H1 (cell line): Measurements from ENCODE around the gene CCDC192. TPM values are rescaled to one million over a fixed set of nuclear protein-coding genes. Genes with fewer than 3 reads are reported as not detected.
A peak's percentile ranks its signal among the peaks of the same experiment; 100 is the strongest.

Experiments
- CTCF ChIA-PET: fragments of 300-600 bp; sonication (Branson Sonifier 250); formaldehyde crosslinking; loops from one replicate; lab custom pipeline; 2021; ENCODE audit not compliant: partially characterized antibody; lab: Charles Lee
- POLR2A ChIA-PET: fragments of 300-600 bp; sonication (Branson Sonifier 250); formaldehyde crosslinking; loops from one replicate; lab custom pipeline; 2021; ENCODE audit warnings: inconsistent platforms; ENCODE audit not compliant: partially characterized antibody; lab: Charles Lee
- DNase-seq, 2 experiments: peaks; one replicate each; pipeline versions ENCODE4 v3.0.0 to v3.0.0-alpha.2; 2010 to 2022; ENCODE audit warnings: low spot score in 2 of 2, low read depth in 1 of 2, mixed read lengths in 1 of 2
- FAIRE-seq: peaks from 2 replicates; lab custom pipeline; 2011; peaks lifted over from hg19 to GRCh38; lab: Jason Lieb, UNC
- H2AFZ ChIP-seq: 2 replicates; pipeline ENCODE4 v1.8.1; 2012; ENCODE audit warnings: low read length, inconsistent platforms
- H2AK5ac ChIP-seq: 2 replicates; pipeline ENCODE4 v1.6.1; 2013; ENCODE audit warnings: low read depth, low read length
- H2BK120ac ChIP-seq: replicated peaks from 2 replicates; pipeline ENCODE3; 2013; ENCODE audit warnings: low read depth, low read length, inconsistent platforms
- H2BK12ac ChIP-seq: 2 replicates; pipeline ENCODE4 v1.6.1; 2013; ENCODE audit warnings: low read depth, low read length
- H2BK15ac ChIP-seq: 2 replicates; pipeline ENCODE4 v1.6.1; 2013; ENCODE audit warnings: low read length
- H2BK20ac ChIP-seq: 2 replicates; pipeline ENCODE4 v1.6.1; 2013; ENCODE audit warnings: low read length
- H2BK5ac ChIP-seq: 2 replicates; pipeline ENCODE4 v1.6.1; 2013; ENCODE audit warnings: low read depth, low read length
- H3K14ac ChIP-seq: 2 replicates; pipeline ENCODE4 v1.6.1; 2013; ENCODE audit warnings: inconsistent platforms; ENCODE audit not compliant: insufficient read length
- H3K18ac ChIP-seq: 2 replicates; pipeline ENCODE4 v1.6.1; 2013; ENCODE audit warnings: low read length; ENCODE audit errors: extremely low read depth
- H3K23ac ChIP-seq: 2 replicates; pipeline ENCODE4 v1.6.1; 2013; ENCODE audit warnings: inconsistent platforms; ENCODE audit not compliant: insufficient read length
- H3K23me2 ChIP-seq: 2 replicates; pipeline ENCODE4 v1.6.1; 2013; ENCODE audit warnings: low read depth, low read length
- H3K27ac ChIP-seq: 2 replicates; pipeline ENCODE4 v1.6.1; 2011; ENCODE audit warnings: low read depth, low read length, inconsistent platforms
- H3K27me3 ChIP-seq, 4 experiments: replicated peaks in 1 of 4; 1 replicate in 1 of 4; 2 replicates in 3 of 4; pipeline versions ENCODE4 v1.6.1 to v1.8.1; 2011 to 2013; ENCODE audit warnings: low read length in 3 of 4, mild to moderate bottlenecking in 3 of 4, inconsistent platforms in 2 of 4, mixed read lengths in 2 of 4, moderate library complexity in 1 of 4; ENCODE audit not compliant: control insufficient read depth in 3 of 4, insufficient read depth in 3 of 4; ENCODE audit errors: extremely low read depth in 1 of 4
- H3K36me3 ChIP-seq, 4 experiments: 2 replicates each; pipeline versions ENCODE4 v1.6.1 to v1.8.1; 2011 to 2013; ENCODE audit warnings: mild to moderate bottlenecking in 4 of 4, low read length in 3 of 4, moderate library complexity in 2 of 4, control low read depth in 1 of 4, inconsistent platforms in 1 of 4; ENCODE audit not compliant: insufficient read depth in 4 of 4, control insufficient read depth in 2 of 4
- H3K4ac ChIP-seq: replicated peaks from 2 replicates; pipeline ENCODE3; 2013; ENCODE audit warnings: low read length, low read depth, mixed read lengths, inconsistent platforms; ENCODE audit not compliant: insufficient read length
- H3K4me1 ChIP-seq, 4 experiments: replicated peaks in 1 of 4; 1 replicate in 1 of 4; 2 replicates in 3 of 4; pipeline versions ENCODE4 v1.6.1 to v1.8.1; 2011 to 2013; ENCODE audit warnings: low read length in 3 of 4, inconsistent platforms in 2 of 4, mixed read lengths in 1 of 4; ENCODE audit not compliant: insufficient read depth in 4 of 4, control insufficient read depth in 3 of 4
- H3K4me2 ChIP-seq, 2 experiments: 2 replicates each; pipeline versions ENCODE4 v1.6.1 to v1.8.1; 2011 to 2013; ENCODE audit warnings: low read depth in 2 of 2, low read length in 2 of 2, control low read depth in 1 of 2, inconsistent platforms in 1 of 2, mild to moderate bottlenecking in 1 of 2; ENCODE audit not compliant: insufficient read depth in 1 of 2
- H3K4me3 ChIP-seq, 4 experiments: fragments of 200-600, 300-600 bp in 1 of 4; sonication (generic), shearing (Covaris generic), sonication (Bioruptor Twin) in 1 of 4; 2 replicates each; pipeline versions ENCODE4 v1.5.1 to v1.8.1; 2011 to 2016; ENCODE audit warnings: low read length in 4 of 4, low read depth in 3 of 4, control low read depth in 2 of 4, inconsistent platforms in 2 of 4, mild to moderate bottlenecking in 2 of 4, mixed read lengths in 1 of 4, moderate library complexity in 1 of 4; ENCODE audit not compliant: insufficient read depth in 2 of 4; ENCODE audit errors: extremely low read depth in 1 of 4
- H3K56ac ChIP-seq: replicated peaks from 2 replicates; pipeline ENCODE3; 2013; ENCODE audit warnings: low read depth, mild to moderate bottlenecking, mixed read lengths, low read length, inconsistent platforms; ENCODE audit not compliant: insufficient read length
- H3K79me1 ChIP-seq: 2 replicates; pipeline ENCODE4 v1.6.1; 2013; ENCODE audit warnings: low read depth, low read length, control low read depth
- H3K79me2 ChIP-seq, 2 experiments: 2 replicates each; pipeline versions ENCODE4 v1.6.1 to v1.8.1; 2012 to 2013; ENCODE audit warnings: low read length in 2 of 2, mild to moderate bottlenecking in 2 of 2, inconsistent platforms in 1 of 2; ENCODE audit not compliant: insufficient read depth in 2 of 2, control insufficient read depth in 1 of 2
- H3K9ac ChIP-seq, 4 experiments: replicated peaks in 1 of 4; 1 replicate in 1 of 4; 2 replicates in 3 of 4; pipeline versions ENCODE4 v1.6.1 to v1.8.1; 2011 to 2013; ENCODE audit warnings: low read depth in 3 of 4, low read length in 3 of 4, control low read depth in 2 of 4, mild to moderate bottlenecking in 2 of 4, moderate library complexity in 2 of 4, inconsistent platforms in 1 of 4; ENCODE audit errors: extremely low read depth in 1 of 4
- H3K9me3 ChIP-seq, 2 experiments: 2 replicates each; pipeline versions ENCODE4 v1.6.1 to v1.8.1; 2012 to 2013; ENCODE audit warnings: mild to moderate bottlenecking in 2 of 2, moderate library complexity in 2 of 2, control low read depth in 1 of 2, inconsistent platforms in 1 of 2, low read depth in 1 of 2, low read length in 1 of 2, mixed read lengths in 1 of 2; ENCODE audit not compliant: insufficient read depth in 2 of 2
- H4K20me1 ChIP-seq, 2 experiments: replicated peaks in 1 of 2; 2 replicates each; pipeline versions ENCODE3 to v1.8.1; 2011 to 2013; ENCODE audit warnings: inconsistent platforms in 2 of 2, low read length in 2 of 2, mild to moderate bottlenecking in 1 of 2; ENCODE audit not compliant: insufficient read depth in 2 of 2, control insufficient read depth in 1 of 2
- H4K5ac ChIP-seq: 2 replicates; pipeline ENCODE4 v1.6.1; 2013; ENCODE audit warnings: low read length, low read depth, mixed read lengths, inconsistent platforms; ENCODE audit not compliant: insufficient read length
- H4K8ac ChIP-seq: 2 replicates; pipeline ENCODE4 v1.8.0; 2013; ENCODE audit warnings: mild to moderate bottlenecking, moderate library complexity, low read length, inconsistent platforms; ENCODE audit not compliant: insufficient read depth; ENCODE audit errors: extremely low read depth
- H4K91ac ChIP-seq: replicated peaks from 2 replicates; pipeline ENCODE3; 2013; ENCODE audit warnings: low read length, mixed read lengths, inconsistent platforms; ENCODE audit not compliant: insufficient read length
- ASH2L ChIP-seq: fragments of 200-600, 300-600 bp; sonication (generic); IDR thresholded peaks from one replicate; pipeline ENCODE4 v1.7.1; 2017; ENCODE audit warnings: low read length
- CBX8 ChIP-seq: fragments of 300-800, 300-1000 bp; sonication (generic); IDR thresholded peaks from 2 replicates; pipeline ENCODE4 v1.7.1; 2016; ENCODE audit warnings: low read depth, low read length, borderline replicate concordance
- CREB1 ChIP-seq: IDR thresholded peaks from 2 replicates; pipeline ENCODE4 v1.6.1; 2012; ENCODE audit warnings: inconsistent platforms
- PHF8 ChIP-seq: fragments of 200-600 bp; sonication (generic); conservative IDR thresholded peaks from 2 replicates; pipeline ENCODE4 v1.7.1; 2012; ENCODE audit warnings: low read depth, mild to moderate bottlenecking, inconsistent platforms, low read length, moderate library complexity
- ZNF274 ChIP-seq: IDR thresholded peaks from 2 replicates; pipeline ENCODE4 v1.7.0; 2012; ENCODE audit warnings: low read length, borderline replicate concordance; ENCODE audit errors: extremely low read depth
- polyA plus RNA-seq, 7 experiments: library from polyadenylated mRNA; depleted of rRNA in 3 of 7; stranded (reverse) in 5 of 7; unstranded in 2 of 7; fragments of >200 nt in 5 of 7; fragments of 200-250 nt in 2 of 7; gene quantifications; 1 replicate in 5 of 7; 2 replicates in 1 of 7; 4 replicates in 1 of 7; pipeline versions ENCODE4 v1.2.1 to v1.2.3, GENCODE V29; 2011 to 2013; ENCODE audit warnings: missing spikeins in 2 of 7, mixed read lengths in 2 of 7
- total RNA-seq: library from RNA; stranded (reverse); fragmentation: NEBNext Ultra II Directional; extraction: Animal tissue kit (Norgen Biotek cat#: 25700); gene quantifications from 2 replicates; pipeline ENCODE4 v1.2.1, GENCODE V29; 2021
- TF ChIP-seq, protein P1 (sequence below): IDR thresholded peaks from 2 replicates; pipeline ENCODE4 v1.6.1; 2012; ENCODE audit warnings: low read length, inconsistent platforms

Gene CCDC192
- total and polyA plus RNA-seq, 2 of the 8 experiments (the other 6 are each of a cell fraction or from before 2014, with no cell fraction given) = 0.61 TPM; not detected in 1

GRCh38 chr5:127980843-127981242 lies 277.7 kb downstream of the CCDC192 start:
- POLR2A ChIA-PET = no interaction called here

More at GRCh38 chr5:127980843-127981242, 277.7 kb downstream of the CCDC192 start:
- no peak overlapping the region for H3K27ac ChIP-seq
- no peak overlapping the region for H3K4me3 ChIP-seq
- FAIRE-seq (no peak), DNase-seq (no peak)
- H3K36me3 ChIP-seq = no peaks in the 10 kb centered on the region
- no peaks in the 10 kb centered on the region for H3K79me1 ChIP-seq
- no peak overlapping the region for H3K14ac ChIP-seq
- no peaks in the 10 kb centered on the region for H3K9me3 ChIP-seq
- no peak overlapping the region for H4K8ac ChIP-seq
- H2BK12ac ChIP-seq = no peak overlapping the region
- H3K56ac ChIP-seq = no peak overlapping the region
- H3K27me3 ChIP-seq = no peaks in the 10 kb centered on the region
- no peak overlapping the region for H2AK5ac ChIP-seq
- no peak overlapping the region for H2BK120ac ChIP-seq
- H3K18ac ChIP-seq = no peak overlapping the region
- no peaks in the 10 kb centered on the region for H3K79me2 ChIP-seq
- TF ChIP-seq CREB1 (no peak), CBX8 (no peak), ASH2L (no peak), PHF8 (no peak), ZNF274 (no peak)
- TF ChIP-seq, protein P1, sequence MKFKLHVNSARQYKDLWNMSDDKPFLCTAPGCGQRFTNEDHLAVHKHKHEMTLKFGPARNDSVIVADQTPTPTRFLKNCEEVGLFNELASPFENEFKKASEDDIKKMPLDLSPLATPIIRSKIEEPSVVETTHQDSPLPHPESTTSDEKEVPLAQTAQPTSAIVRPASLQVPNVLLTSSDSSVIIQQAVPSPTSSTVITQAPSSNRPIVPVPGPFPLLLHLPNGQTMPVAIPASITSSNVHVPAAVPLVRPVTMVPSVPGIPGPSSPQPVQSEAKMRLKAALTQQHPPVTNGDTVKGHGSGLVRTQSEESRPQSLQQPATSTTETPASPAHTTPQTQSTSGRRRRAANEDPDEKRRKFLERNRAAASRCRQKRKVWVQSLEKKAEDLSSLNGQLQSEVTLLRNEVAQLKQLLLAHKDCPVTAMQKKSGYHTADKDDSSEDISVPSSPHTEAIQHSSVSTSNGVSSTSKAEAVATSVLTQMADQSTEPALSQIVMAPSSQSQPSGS = no peak
- H4K5ac ChIP-seq = no peak overlapping the region
- no peak overlapping the region for H3K4me2 ChIP-seq
- no peak overlapping the region for H2BK15ac ChIP-seq
- no peak overlapping the region for H2BK20ac ChIP-seq
- no peaks in the 10 kb centered on the region for H4K20me1 ChIP-seq
- no peak overlapping the region for H4K91ac ChIP-seq
- H2BK5ac ChIP-seq = no peak overlapping the region
- CTCF ChIA-PET = interaction anchor here (1.0 to 1.8 kb wide), 2 partner anchors 14 to 109 kb away, joined by 3 read pairs; no protein-coding TSS in a partner anchor
- no peaks in the 10 kb centered on the region for H3K4me1 ChIP-seq
- no peak overlapping the region for H3K4ac ChIP-seq
- H3K9ac ChIP-seq = peak overlapping the region in 1 of 4 experiments; percentile 8; a peak in 1 of 7 replicates
- H2AFZ ChIP-seq = no peak overlapping the region
- H3K23ac ChIP-seq = no peak overlapping the region
- H3K23me2 ChIP-seq = no peaks in the 10 kb centered on the region
